Stimulated activated CD8-positive, alpha-beta memory T cell treated with anti-CD3 and anti-CD28 coated beads, Interleukin-7, amount 100 ng/mL, for 48 hours (primary cell): ENCODE measurements around the gene SLC40A1.

Source experiments
- DNase-seq, 2 donors: peaks; one replicate each; pipeline ENCODE4 v3.0.0-alpha.2; 2020; ENCODE audit warnings: low read depth in 1 of 2; ENCODE audit errors: extremely low read depth in 1 of 2

The SLC40A1 gene

DNA sequence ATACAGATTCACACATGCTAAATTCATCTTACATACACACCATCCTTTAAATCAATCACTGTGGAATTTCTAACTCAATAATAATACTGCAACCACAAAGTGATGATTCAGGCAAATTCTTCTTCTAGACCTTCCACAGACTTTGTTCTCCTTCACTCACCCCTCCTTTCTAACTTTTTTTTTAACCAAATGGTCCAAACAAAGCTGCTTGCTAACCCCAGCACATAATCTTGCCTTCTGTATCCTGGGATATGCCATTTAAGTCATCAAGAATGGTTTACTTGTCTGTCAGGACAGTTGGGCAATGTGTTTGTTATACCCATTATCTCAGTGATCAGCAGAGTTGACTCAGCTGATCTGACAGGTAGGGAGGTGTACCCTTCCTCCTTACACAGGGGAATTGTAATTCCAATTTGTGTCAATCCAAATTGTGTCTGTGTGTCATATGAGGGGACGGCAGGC lies 10.0 kb downstream of the SLC40A1 start:
- no peak for DNase-seq

DNA sequence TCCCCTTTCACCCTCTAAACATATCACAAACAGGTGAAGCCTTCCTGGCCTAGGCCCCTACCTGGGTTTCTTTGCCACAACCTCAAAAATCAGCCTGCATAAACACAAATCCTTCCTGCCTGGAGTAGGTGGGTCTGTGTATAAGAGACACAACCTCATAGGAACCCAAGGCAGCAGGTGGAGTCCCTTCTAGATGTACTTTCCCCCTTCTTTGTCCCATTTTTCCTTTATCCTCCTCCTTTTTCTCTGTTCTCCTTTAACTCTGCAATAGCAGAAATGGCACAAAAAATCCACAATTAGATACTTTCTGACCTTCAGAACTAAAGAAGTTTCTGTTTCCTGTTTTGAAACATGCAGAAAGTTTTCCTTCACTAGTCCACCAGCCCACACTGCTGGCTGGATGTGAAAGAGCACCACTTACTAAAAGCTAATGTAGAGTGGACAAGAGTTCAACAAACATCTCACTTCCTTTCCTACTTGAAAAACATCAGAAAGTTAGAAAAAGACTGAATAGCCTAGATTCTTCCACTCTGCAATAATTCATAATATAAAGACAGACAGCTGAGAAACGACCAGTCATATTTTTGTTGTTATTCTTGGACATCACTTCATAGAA lies 11.2 kb downstream of the SLC40A1 start:
- DNase-seq, result no peak

- DNase-seq, result no peak
These were observed 14.5 kb downstream of the SLC40A1 start for GRCh38 chr2:189566046-189566445.

GRCh38 chr2:189561371-189562038 lies 19.1 kb downstream of the SLC40A1 start:
- DNase-seq, result no peak

GRCh38 chr2:189560273-189560586 lies 20.4 kb downstream of the SLC40A1 start:
- DNase-seq, result no peak

GRCh38 chr2:189559579-189560272 lies 20.9 kb downstream of the SLC40A1 start:
- DNase-seq, result no peak

GRCh38 chr2:189558516-189559272 lies 21.9 kb downstream of the SLC40A1 start:
- DNase-seq, result no peak

DNA sequence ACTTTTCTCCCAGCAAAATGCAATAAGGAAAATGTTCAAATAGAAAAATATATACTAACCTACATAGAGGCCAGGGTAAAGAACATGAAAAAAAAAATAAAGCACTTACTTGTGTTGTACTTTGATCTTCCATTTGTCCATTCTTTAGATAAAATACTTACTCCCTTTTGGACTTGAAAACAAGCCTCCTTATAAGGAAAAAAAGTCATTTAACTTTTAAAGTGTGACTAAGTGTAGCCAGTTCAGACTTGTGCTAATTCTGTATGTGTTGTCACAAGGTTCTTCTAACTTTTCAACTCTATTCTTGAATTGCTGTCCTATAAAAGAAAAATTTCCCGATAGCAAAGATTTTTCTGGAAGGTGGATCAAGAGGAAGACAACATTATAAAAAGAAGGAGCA lies 23.2 kb downstream of the SLC40A1 start:
- no peak for DNase-seq

DNA sequence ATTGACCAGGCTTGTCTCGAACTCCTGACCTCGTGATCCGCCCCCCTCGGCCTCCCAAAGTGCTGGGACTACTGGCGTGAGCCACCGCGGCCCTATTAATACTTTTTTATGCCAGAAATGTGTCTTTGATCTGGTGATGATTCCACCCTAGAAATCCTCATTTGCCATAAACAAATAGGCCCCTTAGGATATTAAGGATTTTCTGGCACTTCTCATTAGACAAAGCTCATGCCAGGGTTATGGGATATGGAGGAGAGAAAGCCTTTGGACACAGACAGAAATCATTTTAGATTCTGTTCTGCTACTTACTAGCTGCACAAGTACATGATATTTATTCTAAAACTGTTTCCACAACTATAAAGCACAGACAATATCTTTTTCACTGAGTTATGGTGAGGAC lies 24.1 kb downstream of the SLC40A1 start:
- no peak for DNase-seq

GRCh38 chr2:189555232-189555631 lies 25.4 kb downstream of the SLC40A1 start:
- no peak for DNase-seq

- DNase-seq, result no peak
These were observed 27.0 kb downstream of the SLC40A1 start for GRCh38 chr2:189553504-189554088.

DNA sequence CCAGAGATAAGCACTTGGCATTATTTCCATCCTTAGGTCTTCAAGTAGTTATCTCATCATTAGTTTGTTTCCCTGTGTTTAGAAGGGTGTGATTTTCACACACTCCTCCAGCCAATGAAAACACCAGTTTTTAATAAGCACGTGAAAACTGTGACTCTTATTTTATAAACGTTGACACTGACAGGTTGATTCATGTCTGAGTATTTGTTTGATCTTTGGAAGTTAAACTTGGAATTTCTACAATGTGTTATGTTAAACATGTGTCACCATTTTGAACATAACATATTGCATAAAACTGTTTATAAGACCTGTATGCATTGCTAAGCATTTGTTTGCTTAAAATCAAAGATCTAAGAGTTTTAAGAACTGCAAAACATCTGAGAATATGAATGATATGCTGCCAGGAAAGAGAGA lies 27.6 kb downstream of the SLC40A1 start:
- DNase-seq, result no peak

- no peak for DNase-seq
These were observed 28.1 kb downstream of the SLC40A1 start for GRCh38 chr2:189552334-189552990.

- no peak for DNase-seq
These were observed 28.8 kb downstream of the SLC40A1 start for GRCh38 chr2:189551808-189552207.

DNA sequence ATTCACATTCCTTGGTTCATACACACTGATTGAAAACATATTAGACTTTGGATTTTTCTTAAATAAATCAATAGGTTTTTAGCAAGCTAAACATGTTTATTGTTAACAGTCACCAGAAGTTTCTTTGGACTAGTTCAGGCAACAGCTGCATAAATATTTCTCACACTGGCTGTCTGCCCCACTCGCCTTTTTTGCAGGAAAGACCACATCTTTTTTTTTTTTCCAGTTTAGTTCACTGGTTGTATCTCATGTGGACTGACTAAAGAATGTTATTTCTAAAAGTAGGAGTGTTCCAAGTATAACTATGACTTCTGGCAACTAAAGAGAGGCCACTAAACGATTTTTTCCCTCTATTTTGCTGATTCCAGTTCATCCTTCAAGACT lies 31.1 kb downstream of the SLC40A1 start:
- DNase-seq, result no peak

GRCh38 chr2:189548666-189549448 lies 31.7 kb downstream of the SLC40A1 start:
- DNase-seq, result no peak

GRCh38 chr2:189545418-189545817 lies 35.2 kb downstream of the SLC40A1 start:
- no peak for DNase-seq

GRCh38 chr2:189544318-189545042 lies 36.1 kb downstream of the SLC40A1 start:
- no peak for DNase-seq

DNA sequence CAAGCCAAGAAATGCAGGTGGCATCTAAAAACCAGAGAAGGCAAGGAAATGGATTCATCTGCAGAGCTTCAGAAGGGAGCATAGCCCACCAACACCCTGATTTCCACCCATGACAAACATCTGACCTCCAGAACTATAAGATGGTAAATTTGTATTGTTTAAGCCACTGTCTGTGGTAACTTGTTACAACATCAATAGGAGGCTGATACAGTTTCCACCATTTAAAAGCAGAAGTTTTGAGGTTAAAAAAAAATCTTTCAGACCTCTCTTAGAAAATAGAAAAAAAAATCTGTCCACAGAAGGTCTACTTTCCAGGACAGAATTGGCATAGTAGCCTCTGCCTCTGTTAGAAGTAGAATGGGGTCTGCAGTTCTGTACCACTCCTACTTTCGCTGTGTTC lies 37.2 kb downstream of the SLC40A1 start:
- DNase-seq, result no peak
